ENCODE data around the gene BAX.
A peak's percentile ranks its signal among the peaks of the same experiment; 100 is the strongest.

Gene BAX

GRCh38 chr19:48943081-48943480 is 11.6 kb upstream of the BAX start:
- WGBS (ENCODE audit: insufficient coverage), result 100% methylated on average over 3 of the region's 6 CpGs
- ChIA-PET CTCF (interaction anchor here (1.2 to 2.3 kb wide), 2 partner anchors 10 to 15 kb away, joined by 4 to 11 read pairs; partner anchors contain the start of gene DHDH), POLR2A (interaction anchor here (0.7 kb wide), 1 partner anchor 90 kb away, joined by 4 read pairs; no protein-coding TSS in a partner anchor)

GRCh38 chr19:48945415-48945814 is 9.3 kb upstream of the BAX start:
- WGBS (ENCODE audit: insufficient coverage), result 97% methylated on average over 4 of the region's 5 CpGs

More at GRCh38 chr19:48943081-48943480, 11.6 kb upstream of the BAX start:
- no peak overlapping the region for H3K4me3 ChIP-seq (ENCODE audit: control insufficient read depth in 1 of 7, extremely low read depth in 1 of 7, insufficient read depth in 4 of 7, low read depth in 2 of 7, low read length in 6 of 7)
- H3K27ac ChIP-seq (ENCODE audit: insufficient read depth in 1 of 2, low read depth in 1 of 2, low read length in 2 of 2, poor library complexity in 1 of 2, severe bottlenecking in 2 of 2), result no peak overlapping the region
- no peak for DNase-seq
- no peaks in the 10 kb centered on the region for H3K4me1 ChIP-seq (ENCODE audit: control extremely low read depth in 1 of 4, control insufficient read depth in 4 of 4, insufficient read depth in 4 of 4, low read length in 3 of 4)
- peaks cover 0 to 14% (median 10%) of the 10 kb centered on the region in 5 experiments for H3K9me3 ChIP-seq (ENCODE audit: control extremely low read depth in 1 of 5, control insufficient read depth in 4 of 5, insufficient read depth in 2 of 5, low read depth in 1 of 5, low read length in 4 of 5)
- H3K36me3 ChIP-seq (ENCODE audit: control insufficient read depth in 4 of 4, insufficient read depth in 4 of 4, low read length in 3 of 4), result no peaks in the 10 kb centered on the region
- no peaks in the 10 kb centered on the region for H3K27me3 ChIP-seq (replicated peaks in 2 of 5; ENCODE audit: control insufficient read depth in 4 of 5, insufficient read depth in 5 of 5, low read length in 4 of 5)

GRCh38 chr19:48945817-48946216 is 8.9 kb upstream of the BAX start:
- Histone ChIP-seq H3K27me3 (replicated peaks in 2 of 5; ENCODE audit: control insufficient read depth in 4 of 5, insufficient read depth in 5 of 5, low read length in 4 of 5) (no peaks in the 10 kb centered on the region), H3K36me3 (ENCODE audit: control insufficient read depth in 4 of 4, insufficient read depth in 4 of 4, low read length in 3 of 4) (no peaks in the 10 kb centered on the region), H3K9me3 (ENCODE audit: control extremely low read depth in 1 of 5, control insufficient read depth in 4 of 5, insufficient read depth in 2 of 5, low read depth in 1 of 5, low read length in 4 of 5) (peaks cover 0 to 13% (median 10%) of the 10 kb centered on the region in 5 experiments), H3K4me1 (ENCODE audit: control extremely low read depth in 1 of 4, control insufficient read depth in 4 of 4, insufficient read depth in 4 of 4, low read length in 3 of 4) (no peaks in the 10 kb centered on the region), H3K27ac (ENCODE audit: insufficient read depth in 1 of 2, low read depth in 1 of 2, low read length in 2 of 2, poor library complexity in 1 of 2, severe bottlenecking in 2 of 2) (no peak overlapping the region), H3K4me3 (ENCODE audit: control insufficient read depth in 1 of 7, extremely low read depth in 1 of 7, insufficient read depth in 4 of 7, low read depth in 2 of 7, low read length in 6 of 7) (no peak overlapping the region)
- WGBS (ENCODE audit: insufficient coverage), result 100% methylated on average over 1 of the region's 2 CpGs
- ChIA-PET CTCF (no interaction called here), POLR2A (no interaction called here)
- no peak for DNase-seq

More at GRCh38 chr19:48945415-48945814, 9.3 kb upstream of the BAX start:
- no peaks in the 10 kb centered on the region for H3K4me1 ChIP-seq (ENCODE audit: control extremely low read depth in 1 of 4, control insufficient read depth in 4 of 4, insufficient read depth in 4 of 4, low read length in 3 of 4)
- ChIA-PET POLR2A (no interaction called here), CTCF (interaction anchor here (0.6 to 1.2 kb wide), 2 partner anchors 8 to 43 kb away, joined by 3 to 6 read pairs; no protein-coding TSS in a partner anchor)
- H3K4me3 ChIP-seq (ENCODE audit: control insufficient read depth in 1 of 7, extremely low read depth in 1 of 7, insufficient read depth in 4 of 7, low read depth in 2 of 7, low read length in 6 of 7), result no peak overlapping the region
- H3K36me3 ChIP-seq (ENCODE audit: control insufficient read depth in 4 of 4, insufficient read depth in 4 of 4, low read length in 3 of 4), result no peaks in the 10 kb centered on the region
- H3K9me3 ChIP-seq (ENCODE audit: control extremely low read depth in 1 of 5, control insufficient read depth in 4 of 5, insufficient read depth in 2 of 5, low read depth in 1 of 5, low read length in 4 of 5), result peaks cover 0 to 15% (median 10%) of the 10 kb centered on the region in 5 experiments
- DNase-seq, result no peak
- no peaks in the 10 kb centered on the region for H3K27me3 ChIP-seq (replicated peaks in 2 of 5; ENCODE audit: control insufficient read depth in 4 of 5, insufficient read depth in 5 of 5, low read length in 4 of 5)
- no peak overlapping the region for H3K27ac ChIP-seq (ENCODE audit: insufficient read depth in 1 of 2, low read depth in 1 of 2, low read length in 2 of 2, poor library complexity in 1 of 2, severe bottlenecking in 2 of 2)

GRCh38 chr19:48946463-48947257 is 8.0 kb upstream of the BAX start:
- no peaks in the 10 kb centered on the region for H3K36me3 ChIP-seq (ENCODE audit: control insufficient read depth in 4 of 4, insufficient read depth in 4 of 4, low read length in 3 of 4)
- H3K4me3 ChIP-seq (ENCODE audit: control insufficient read depth in 1 of 7, extremely low read depth in 1 of 7, insufficient read depth in 4 of 7, low read depth in 2 of 7, low read length in 6 of 7), result no peak overlapping the region
- WGBS (ENCODE audit: insufficient coverage), result 100% methylated on average over 4 of the region's 9 CpGs
- ChIA-PET CTCF (no interaction called here), POLR2A (no interaction called here)
- no peaks in the 10 kb centered on the region for H3K27me3 ChIP-seq (replicated peaks in 2 of 5; ENCODE audit: control insufficient read depth in 4 of 5, insufficient read depth in 5 of 5, low read length in 4 of 5)
- H3K4me1 ChIP-seq (ENCODE audit: control extremely low read depth in 1 of 4, control insufficient read depth in 4 of 4, insufficient read depth in 4 of 4, low read length in 3 of 4), result no peaks in the 10 kb centered on the region
- no peak overlapping the region for H3K27ac ChIP-seq (ENCODE audit: insufficient read depth in 1 of 2, low read depth in 1 of 2, low read length in 2 of 2, poor library complexity in 1 of 2, severe bottlenecking in 2 of 2)
- no peak for DNase-seq
- peaks cover 0 to 10% (median 9%) of the 10 kb centered on the region in 5 experiments for H3K9me3 ChIP-seq (ENCODE audit: control extremely low read depth in 1 of 5, control insufficient read depth in 4 of 5, insufficient read depth in 2 of 5, low read depth in 1 of 5, low read length in 4 of 5)

GRCh38 chr19:48947258-48947542 is 7.5 kb upstream of the BAX start:
- CTCF ChIA-PET, result no interaction called here

GRCh38 chr19:48950159-48950558 is 4.5 kb upstream of the BAX start:
- WGBS (ENCODE audit: insufficient coverage), result 68% methylated on average over 3 of the region's 3 CpGs
- H3K4me3 ChIP-seq (ENCODE audit: control insufficient read depth in 1 of 7, extremely low read depth in 1 of 7, insufficient read depth in 4 of 7, low read depth in 2 of 7, low read length in 6 of 7), result no peak overlapping the region
- DNase-seq, result peak in 2 of 3 donors; percentile 60 to 74
- ChIA-PET CTCF (interaction anchor here (0.8 kb wide), 1 partner anchor 18 kb away, joined by 3 read pairs; no protein-coding TSS in a partner anchor), POLR2A (interaction anchor here (0.9 kb wide), 1 partner anchor 17 kb away, joined by 3 read pairs; no protein-coding TSS in a partner anchor)
- peaks cover 0 to 7% (median 6%) of the 10 kb centered on the region in 4 experiments for H3K4me1 ChIP-seq (ENCODE audit: control extremely low read depth in 1 of 4, control insufficient read depth in 4 of 4, insufficient read depth in 4 of 4, low read length in 3 of 4)
- H3K9me3 ChIP-seq (ENCODE audit: control extremely low read depth in 1 of 5, control insufficient read depth in 4 of 5, insufficient read depth in 2 of 5, low read depth in 1 of 5, low read length in 4 of 5), result peaks cover 0 to 10% (median 9%) of the 10 kb centered on the region in 5 experiments
- no peak overlapping the region for H3K27ac ChIP-seq (ENCODE audit: insufficient read depth in 1 of 2, low read depth in 1 of 2, low read length in 2 of 2, poor library complexity in 1 of 2, severe bottlenecking in 2 of 2)
- H3K36me3 ChIP-seq (ENCODE audit: control insufficient read depth in 4 of 4, insufficient read depth in 4 of 4, low read length in 3 of 4), result no peaks in the 10 kb centered on the region
- no peaks in the 10 kb centered on the region for H3K27me3 ChIP-seq (replicated peaks in 2 of 5; ENCODE audit: control insufficient read depth in 4 of 5, insufficient read depth in 5 of 5, low read length in 4 of 5)

More at GRCh38 chr19:48947258-48947542, 7.5 kb upstream of the BAX start:
- 100% methylated on average over 1 of the region's 3 CpGs for WGBS (ENCODE audit: insufficient coverage)
- POLR2A ChIA-PET, result no interaction called here
- no peaks in the 10 kb centered on the region for H3K4me1 ChIP-seq (ENCODE audit: control extremely low read depth in 1 of 4, control insufficient read depth in 4 of 4, insufficient read depth in 4 of 4, low read length in 3 of 4)
- H3K9me3 ChIP-seq (ENCODE audit: control extremely low read depth in 1 of 5, control insufficient read depth in 4 of 5, insufficient read depth in 2 of 5, low read depth in 1 of 5, low read length in 4 of 5), result peaks cover 0 to 10% (median 9%) of the 10 kb centered on the region in 5 experiments
- no peak overlapping the region for H3K27ac ChIP-seq (ENCODE audit: insufficient read depth in 1 of 2, low read depth in 1 of 2, low read length in 2 of 2, poor library complexity in 1 of 2, severe bottlenecking in 2 of 2)
- no peak overlapping the region for H3K4me3 ChIP-seq (ENCODE audit: control insufficient read depth in 1 of 7, extremely low read depth in 1 of 7, insufficient read depth in 4 of 7, low read depth in 2 of 7, low read length in 6 of 7)
- H3K36me3 ChIP-seq (ENCODE audit: control insufficient read depth in 4 of 4, insufficient read depth in 4 of 4, low read length in 3 of 4), result no peaks in the 10 kb centered on the region
- H3K27me3 ChIP-seq (replicated peaks in 2 of 5; ENCODE audit: control insufficient read depth in 4 of 5, insufficient read depth in 5 of 5, low read length in 4 of 5), result no peaks in the 10 kb centered on the region
- DNase-seq, result no peak

Measured in common myeloid progenitor, CD34-positive (primary cell).